Astrocyte of the spinal cord (primary cell): ENCODE results near the gene AJAP1.

Source experiments
- DNase-seq: peaks from one replicate; pipeline ENCODE4 v3.0.0; 2011; ENCODE audit warnings: low read depth, low spot score
- H3K4me3 ChIP-seq: 2 replicates; pipeline ENCODE4 v1.5.1; 2011; ENCODE audit warnings: low read depth, mild to moderate bottlenecking, low read length, moderate library complexity
- CTCF ChIP-seq: IDR thresholded peaks from 2 replicates; pipeline ENCODE4 v1.5.1; 2012; ENCODE audit warnings: low read depth, mild to moderate bottlenecking, low read length, inconsistent platforms
- in situ Hi-C: cut with HindIII; loops from 2 replicates; pipeline ENCODE4 v1.10.0; 2017; ENCODE audit warnings: low sequenced_read_pairs

AJAP1 gene

GRCh38 chr1:4803335-4803734 lies 148.9 kb downstream of the AJAP1 start:
- DNase-seq: no peak
- H3K4me3 ChIP-seq: no peak overlapping the region
- in situ Hi-C loops: no loop called here
- no peak for TF ChIP-seq CTCF

GRCh38 chr1:4805987-4806386 lies 151.6 kb downstream of the AJAP1 start:
- H3K4me3 ChIP-seq: no peak overlapping the region
- in situ Hi-C loops: no loop called here
- no peak for DNase-seq
- no peak for TF ChIP-seq CTCF

GRCh38 chr1:4820543-4820942 lies 166.1 kb downstream of the AJAP1 start:
- in situ Hi-C loops: no loop called here
- TF ChIP-seq CTCF: no peak
- DNase-seq: no peak
- no peak overlapping the region for H3K4me3 ChIP-seq

GRCh38 chr1:4825800-4826450 lies 171.5 kb downstream of the AJAP1 start:
- H3K4me3 ChIP-seq: no peak overlapping the region
- in situ Hi-C loops: no loop called here
- no peak for TF ChIP-seq CTCF
- no peak for DNase-seq

- in situ Hi-C loops: no loop called here
Measured at GRCh38 chr1:4830707-4831106, 176.3 kb downstream of the AJAP1 start.

GRCh38 chr1:4836574-4836973 lies 182.2 kb downstream of the AJAP1 start:
- in situ Hi-C loops: no loop called here
- no peak for DNase-seq
- H3K4me3 ChIP-seq: no peak overlapping the region
- TF ChIP-seq CTCF: no peak

More at GRCh38 chr1:4830707-4831106, 176.3 kb downstream of the AJAP1 start:
- no peak for DNase-seq
- no peak overlapping the region for H3K4me3 ChIP-seq
- no peak for TF ChIP-seq CTCF
